Measurements from ENCODE around the gene DNAAF1.
"Not testable (repeated sequence)": the region's sequence is repeated elsewhere in the genome, so short reads cannot be mapped to it uniquely, and the experiment has no call there.

Gene DNAAF1

DNA sequence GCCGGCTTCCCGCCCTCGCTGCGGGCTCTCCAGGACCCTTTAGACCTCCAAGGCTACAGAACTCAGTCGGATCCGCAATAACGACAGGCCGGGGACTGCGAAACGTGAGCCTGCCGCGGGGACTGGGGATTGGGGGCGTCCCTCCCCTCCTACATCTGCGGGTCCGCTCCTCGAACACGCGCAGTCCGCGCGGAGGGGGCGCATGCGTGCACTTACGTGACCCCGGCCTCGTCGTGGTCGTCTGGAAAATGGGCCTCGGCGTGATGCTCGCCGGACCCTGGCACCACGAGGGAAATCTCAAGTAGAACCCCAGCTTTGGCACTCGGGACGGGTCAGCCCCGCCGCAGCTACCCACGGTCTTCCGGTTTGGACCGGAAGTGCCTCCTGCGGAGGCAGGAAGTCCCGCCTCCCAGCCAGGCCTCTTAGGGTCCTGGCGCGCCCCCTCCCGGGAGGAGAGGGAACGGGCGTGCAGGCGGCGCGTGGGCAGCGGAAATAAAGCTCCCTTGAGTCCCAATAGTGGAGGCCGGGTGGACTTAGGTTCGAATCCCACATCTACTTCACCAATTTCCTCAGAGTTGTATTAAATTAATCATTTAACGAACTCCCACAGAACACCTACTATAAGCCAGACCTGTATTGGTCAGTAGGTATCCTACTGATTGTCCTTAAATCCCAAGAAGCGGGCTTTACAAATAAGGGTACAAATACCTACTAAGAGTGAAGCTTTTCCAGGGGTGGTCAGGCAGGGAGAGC, 41.8 kb downstream of the DNAAF1 start, which contains the start of gene TAF1C:
Gene TAF1C (minus strand): TSS at position 373 of the 753 bp plus-strand sequence. CDS start 2,069 bp downstream, outside the sequence.
- DNase-seq: peak; percentile 83

DNA sequence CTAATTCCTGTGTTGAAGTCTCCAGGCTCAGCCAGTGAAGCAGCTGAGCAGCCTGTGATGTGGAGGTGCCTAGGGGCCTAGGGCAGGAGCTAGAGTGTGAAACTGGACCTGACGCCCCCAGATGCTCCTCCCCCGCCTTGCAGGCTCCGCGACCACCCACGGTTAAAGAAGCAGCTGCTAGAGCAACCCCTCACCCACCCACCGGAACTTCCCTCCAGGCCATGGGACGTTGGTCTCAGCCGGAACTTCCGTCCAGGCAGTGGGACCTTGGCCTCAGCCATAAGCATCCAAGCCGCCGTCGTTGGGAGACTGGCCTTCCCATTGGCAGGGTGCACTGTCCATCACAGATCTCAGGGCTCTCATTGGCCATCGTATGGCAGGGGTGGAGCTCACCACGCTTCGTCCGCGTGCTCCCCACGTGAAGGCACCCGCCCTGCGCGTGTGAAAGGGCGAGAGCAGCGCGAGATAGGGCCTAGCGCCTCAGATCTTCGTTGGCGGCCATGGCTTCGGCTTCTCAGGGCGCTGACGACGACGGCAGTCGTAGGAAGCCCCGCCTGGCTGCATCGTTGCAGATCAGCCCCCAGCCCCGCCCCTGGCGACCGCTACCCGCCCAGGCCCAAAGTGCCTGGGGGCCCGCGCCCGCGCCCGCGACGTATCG, 45.8 kb downstream of the DNAAF1 start, which contains the start of gene ADAD2:
Gene ADAD2 (plus strand): TSS at position 427 of the 658 bp plus-strand sequence. CDS start 74 bp downstream, at position 501.
- no peak for DNase-seq

DNA sequence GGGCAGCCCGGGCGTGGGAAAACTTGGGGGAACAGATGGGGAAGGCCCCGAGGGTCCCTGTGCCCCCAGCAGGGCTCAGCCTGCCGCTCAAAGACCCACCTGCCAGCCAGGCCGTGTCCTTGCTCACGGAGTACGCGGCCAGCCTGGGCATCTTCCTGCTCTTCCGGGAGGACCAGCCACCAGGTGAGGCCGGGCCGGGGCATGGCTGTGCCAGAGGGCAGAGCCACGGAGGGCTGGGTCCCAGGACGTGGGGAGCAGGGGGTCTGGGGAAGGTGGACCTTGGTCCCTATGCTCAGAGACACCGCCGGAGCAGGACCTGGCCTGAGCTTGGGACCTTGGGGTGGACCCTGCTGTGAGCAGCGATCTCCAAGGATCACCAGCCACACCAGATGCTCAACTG, 46.4 kb downstream of the DNAAF1 start:
- DNase-seq: no peak

DNA sequence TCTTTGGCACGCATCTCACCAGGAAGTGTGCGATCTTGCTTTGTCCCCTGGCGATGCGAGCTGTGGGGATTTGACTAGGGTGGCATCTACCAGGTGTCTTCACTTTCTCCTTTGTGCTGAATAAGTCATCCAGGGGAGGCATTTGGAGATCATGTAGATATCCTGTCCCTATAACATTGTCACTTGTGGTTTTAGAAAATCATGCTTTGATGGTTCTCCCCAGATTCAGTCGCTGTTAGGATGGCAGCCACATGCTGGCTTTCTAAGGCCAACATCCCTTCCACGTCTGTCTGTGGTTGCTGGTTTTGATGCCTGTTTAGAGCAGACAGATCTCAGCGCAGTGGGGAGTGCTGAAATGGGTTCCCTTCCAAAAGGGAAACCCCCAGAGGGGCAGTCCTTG, 48.4 kb downstream of the DNAAF1 start:
- DNase-seq: no peak

DNA sequence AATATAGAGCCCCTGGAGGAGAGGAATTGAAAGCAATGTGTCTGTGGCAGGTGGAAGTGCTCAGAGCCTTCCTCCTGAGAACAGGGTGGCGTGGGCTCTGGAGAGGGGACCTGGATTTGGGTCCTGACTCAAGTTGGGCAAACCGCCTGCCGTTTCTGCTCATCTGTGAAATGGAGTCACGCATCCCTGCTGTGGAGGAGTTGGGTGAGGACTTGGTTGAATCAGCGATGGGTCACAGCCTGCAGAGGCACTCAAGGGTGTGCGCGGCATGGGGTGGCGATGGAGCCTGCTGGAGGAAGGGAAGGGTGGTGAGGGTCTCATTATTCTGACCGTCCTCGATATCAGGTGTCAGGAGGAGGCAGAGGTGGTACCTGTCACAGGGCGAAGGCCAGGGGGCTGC, 48.9 kb downstream of the DNAAF1 start:
- DNase-seq: no peak

DNA sequence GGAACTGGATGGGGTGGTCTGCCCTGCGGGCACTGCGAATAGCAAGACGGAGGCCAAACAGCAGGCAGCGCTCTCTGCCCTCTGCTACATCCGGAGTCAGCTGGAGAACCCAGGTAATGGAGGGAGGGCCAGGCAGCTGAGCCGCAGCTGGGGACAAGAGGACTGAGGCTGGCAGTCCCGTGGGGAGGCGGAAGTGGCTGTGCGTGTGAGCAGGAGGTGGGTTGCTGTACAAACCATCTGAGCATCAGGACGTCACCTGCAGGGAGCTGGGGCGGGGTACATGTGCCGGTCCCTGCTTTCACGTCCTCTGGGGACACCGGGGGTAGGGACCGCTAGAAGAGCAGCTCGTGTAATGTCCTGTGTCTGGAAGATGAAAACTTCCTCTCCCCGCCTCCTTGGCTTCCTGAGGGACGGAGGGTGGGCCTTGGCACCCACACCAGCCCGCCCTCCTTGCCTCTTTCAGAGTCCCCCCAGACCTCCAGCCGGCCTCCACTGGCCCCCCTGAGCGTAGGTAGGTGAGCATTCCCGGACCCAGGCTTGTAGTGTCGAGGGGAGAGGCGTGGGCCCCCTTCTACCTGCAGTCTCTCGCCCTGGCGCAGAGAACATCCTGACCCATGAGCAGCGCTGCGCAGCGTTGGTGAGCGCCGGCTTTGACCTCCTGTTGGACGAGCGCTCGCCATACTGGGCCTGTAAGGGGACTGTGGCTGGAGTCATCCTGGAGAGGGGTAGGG, 49.5 kb downstream of the DNAAF1 start:
- no peak for DNase-seq

DNA sequence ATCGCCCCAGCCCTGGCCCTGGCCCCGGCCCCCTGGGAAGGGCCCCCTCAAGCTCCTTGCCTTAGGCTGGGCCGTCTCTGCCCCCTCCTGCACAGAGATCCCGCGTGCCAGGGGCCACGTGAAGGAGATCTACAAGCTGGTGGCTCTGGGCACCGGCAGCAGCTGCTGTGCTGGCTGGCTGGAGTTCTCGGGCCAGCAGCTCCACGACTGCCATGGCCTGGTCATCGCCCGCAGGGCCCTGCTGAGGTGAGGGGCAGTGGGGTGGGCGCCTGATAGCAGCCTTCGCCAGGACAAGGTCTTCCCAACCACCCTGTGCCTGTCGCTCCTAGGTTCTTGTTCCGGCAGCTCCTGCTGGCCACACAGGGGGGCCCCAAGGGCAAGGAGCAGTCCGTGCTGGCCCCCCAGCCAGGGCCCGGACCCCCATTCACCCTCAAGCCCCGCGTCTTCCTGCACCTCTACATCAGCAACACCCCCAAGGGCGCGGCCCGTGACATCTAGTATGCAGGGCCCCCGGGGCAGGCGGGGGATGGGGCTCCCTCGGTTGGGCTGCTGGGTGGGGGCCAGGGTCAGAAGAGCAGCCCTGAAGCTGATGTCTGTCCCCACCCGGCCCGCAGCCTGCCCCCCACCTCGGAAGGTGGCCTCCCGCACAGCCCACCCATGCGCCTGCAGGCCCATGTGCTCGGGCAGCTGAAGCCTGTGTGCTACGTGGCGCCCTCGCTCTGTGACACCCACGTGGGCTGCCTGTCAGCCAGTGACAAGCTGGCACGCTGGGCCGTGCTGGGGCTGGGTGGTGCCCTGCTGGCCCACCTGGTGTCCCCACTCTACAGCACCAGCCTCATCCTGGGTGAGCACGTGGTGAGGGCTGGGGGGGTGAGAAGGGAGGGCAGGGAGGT, 50.3 kb downstream of the DNAAF1 start:
- DNase-seq: no peak

DNA sequence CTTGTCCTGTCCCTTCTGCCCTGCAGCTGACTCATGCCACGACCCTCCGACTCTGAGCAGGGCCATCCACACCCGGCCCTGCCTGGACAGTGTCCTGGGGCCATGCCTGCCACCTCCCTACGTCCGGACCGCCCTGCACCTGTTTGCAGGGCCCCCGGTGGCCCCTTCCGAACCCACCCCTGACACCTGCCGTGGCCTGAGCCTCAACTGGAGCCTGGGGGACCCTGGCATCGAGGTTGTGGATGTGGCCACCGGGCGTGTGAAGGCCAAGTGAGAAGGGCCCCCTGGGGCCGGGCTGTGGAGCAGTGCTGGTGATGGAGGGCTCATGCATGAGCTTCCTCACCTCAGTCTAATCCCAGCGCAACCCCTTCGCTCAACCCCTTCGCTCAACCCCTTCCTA, 51.0 kb downstream of the DNAAF1 start:
- no peak for DNase-seq

DNA sequence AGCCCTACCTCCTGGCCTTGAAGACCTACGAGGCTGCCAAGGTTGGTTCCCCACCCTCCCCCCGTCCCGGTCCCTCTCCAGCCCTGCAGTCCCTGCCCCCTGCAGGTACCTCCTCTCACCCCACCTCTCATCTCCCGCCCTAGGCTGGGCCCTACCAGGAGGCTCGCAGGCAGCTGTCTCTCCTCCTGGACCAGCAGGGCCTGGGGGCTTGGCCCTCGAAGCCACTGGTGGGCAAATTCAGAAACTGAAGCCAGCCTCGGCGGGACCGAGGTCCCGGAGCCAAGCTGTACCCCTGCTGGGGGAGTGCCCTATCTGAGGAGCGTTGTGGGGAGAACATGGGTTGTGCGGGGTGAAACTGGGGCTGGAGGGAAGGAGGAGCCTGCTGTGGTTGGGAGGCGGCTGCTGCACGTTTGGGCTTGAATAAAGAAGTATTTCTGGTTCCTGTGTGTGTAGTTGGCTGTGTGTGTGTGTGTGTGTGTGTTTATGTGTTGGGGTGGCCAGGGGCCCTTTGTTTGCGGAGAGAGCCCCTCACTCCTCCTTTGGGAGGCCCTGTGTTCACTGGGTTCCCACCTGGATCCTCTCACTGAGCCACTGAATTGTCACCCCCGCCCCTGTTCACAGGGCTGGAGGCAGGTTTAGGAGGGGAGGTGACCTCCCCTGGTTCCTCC, 51.8 kb downstream of the DNAAF1 start:
- DNase-seq: no peak

DNA sequence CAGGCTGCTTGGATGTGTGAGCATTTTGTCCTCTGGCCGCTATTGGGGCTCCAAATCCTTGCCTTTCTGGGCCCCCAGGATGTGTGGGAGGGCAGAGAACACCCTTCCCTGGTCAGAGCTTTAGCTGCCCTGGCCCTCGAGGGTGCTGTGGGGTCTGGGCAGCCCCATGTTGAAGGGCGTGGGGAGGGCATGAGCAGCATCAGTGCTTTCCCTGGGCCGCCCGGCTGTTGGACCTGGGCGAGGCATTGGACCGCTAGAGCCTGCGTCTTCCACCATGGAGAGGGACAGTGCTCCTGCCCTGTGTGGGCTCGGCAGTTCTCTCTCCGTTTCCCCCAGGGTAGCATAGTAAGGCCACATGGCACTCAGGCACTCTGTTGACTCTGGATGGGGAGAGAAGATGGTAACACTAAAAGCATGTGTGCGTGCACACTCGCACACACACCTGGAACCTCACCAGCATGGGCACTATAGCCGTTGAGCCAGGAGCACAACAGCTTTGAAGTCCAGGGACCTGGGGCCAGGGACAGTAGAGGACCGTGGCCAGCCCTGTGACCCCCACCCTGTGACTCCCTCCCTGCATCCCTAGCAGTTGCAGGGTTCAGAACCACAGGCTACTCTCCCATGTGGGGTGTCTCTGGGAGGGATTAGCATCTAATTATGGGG, 52.5 kb downstream of the DNAAF1 start:
- no peak for DNase-seq

DNA sequence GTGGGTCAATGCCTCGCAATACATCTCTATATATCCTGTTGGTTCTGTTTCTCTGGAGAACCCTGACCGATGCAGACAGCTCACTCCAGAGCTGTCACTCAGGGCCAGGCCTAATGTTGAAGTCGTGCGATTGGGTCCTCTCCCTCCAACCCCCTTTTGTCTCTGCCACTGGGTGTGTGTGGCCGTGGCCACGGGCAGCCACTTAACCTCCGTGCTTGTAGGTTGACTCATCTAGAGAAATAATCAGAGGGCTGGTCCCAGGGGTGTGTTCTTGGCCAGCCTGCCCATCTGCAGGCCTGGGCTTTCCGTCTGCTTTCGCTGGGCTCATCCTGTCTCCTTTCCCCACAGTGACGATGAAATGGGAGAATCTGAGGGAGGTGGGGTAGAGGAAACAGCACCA, 53.3 kb downstream of the DNAAF1 start:
- no peak for DNase-seq

DNA sequence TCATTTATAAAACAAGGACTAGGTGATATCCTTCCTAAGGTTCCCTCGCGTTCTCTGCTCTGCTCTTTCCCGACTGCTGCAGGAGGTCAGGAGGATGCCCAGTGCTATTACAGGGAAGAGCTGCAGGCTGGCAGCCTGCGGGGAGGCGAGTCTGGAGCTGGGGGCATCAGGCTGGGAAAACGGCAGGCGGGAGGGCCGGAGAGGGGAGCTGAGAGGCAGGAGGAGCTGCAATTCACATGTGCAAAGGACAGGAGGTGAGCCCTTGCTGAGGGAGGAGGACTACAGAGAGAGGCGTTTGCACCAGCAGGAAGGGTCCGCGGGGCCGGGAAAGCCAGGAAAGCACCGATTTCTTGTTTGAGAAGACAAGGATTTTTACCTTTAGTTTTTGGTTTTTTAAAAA, 54.0 kb downstream of the DNAAF1 start:
- DNase-seq: no peak

DNA sequence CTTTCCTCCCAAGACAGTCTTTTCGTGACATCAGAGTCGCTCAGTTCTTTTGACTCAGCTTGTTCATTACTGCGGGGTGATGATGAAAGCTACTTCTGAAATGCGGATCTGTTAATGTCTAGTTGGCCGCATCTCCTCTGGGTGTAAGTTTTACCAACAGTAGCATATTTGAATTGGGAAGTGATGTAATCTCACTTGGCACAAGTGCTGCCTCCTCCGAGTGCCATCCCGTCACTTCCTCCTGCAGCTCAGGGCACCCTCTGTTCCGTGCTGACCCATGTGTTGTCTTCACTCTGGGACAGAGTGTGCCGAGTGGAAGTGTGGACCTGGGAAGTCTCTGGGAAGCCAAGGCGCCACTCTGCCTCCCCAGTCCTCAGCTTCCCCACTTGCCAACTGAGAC, 54.8 kb downstream of the DNAAF1 start:
- no peak for DNase-seq

DNA sequence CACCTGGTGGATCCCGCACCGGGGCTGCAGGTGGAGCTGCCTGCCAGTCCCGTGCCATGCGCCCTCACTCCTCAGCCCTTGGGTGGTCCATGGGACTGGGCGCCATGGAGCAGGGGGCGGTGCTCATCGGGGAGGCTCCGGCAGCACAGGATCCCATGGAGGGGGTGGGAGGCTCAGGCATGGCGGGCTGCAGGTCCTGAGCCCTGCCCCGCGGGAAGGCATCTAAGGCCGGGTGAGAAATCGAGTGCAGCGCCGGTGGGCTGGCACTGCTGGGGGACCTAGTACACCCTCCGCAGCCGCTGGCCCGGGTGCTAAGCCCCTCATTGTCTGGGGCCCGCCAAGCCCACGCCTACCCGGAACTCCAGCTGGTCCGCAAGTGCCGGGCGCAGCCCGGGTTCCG, 59.4 kb downstream of the DNAAF1 start:
- DNase-seq: not testable (repeated sequence)

DNA sequence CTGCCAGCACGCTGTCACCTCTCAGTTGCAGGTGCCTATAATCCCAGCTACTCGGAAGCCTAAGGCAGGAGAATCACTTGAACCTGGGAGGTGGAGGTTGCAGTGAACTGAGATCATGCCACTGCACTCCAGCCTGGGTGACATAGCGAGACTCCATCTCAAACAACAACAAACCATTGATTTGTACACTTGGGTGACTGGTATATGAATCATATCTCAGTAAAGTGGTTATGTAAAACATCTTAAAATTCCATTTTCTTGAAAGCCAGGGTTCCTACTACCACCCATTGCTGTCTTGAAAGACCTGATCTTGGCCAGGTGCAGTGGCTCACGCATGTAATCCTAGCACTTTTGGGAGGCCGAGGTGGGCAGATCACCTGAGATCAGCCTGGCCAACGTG, 60.0 kb downstream of the DNAAF1 start:
- DNase-seq: not testable (repeated sequence)

DNA sequence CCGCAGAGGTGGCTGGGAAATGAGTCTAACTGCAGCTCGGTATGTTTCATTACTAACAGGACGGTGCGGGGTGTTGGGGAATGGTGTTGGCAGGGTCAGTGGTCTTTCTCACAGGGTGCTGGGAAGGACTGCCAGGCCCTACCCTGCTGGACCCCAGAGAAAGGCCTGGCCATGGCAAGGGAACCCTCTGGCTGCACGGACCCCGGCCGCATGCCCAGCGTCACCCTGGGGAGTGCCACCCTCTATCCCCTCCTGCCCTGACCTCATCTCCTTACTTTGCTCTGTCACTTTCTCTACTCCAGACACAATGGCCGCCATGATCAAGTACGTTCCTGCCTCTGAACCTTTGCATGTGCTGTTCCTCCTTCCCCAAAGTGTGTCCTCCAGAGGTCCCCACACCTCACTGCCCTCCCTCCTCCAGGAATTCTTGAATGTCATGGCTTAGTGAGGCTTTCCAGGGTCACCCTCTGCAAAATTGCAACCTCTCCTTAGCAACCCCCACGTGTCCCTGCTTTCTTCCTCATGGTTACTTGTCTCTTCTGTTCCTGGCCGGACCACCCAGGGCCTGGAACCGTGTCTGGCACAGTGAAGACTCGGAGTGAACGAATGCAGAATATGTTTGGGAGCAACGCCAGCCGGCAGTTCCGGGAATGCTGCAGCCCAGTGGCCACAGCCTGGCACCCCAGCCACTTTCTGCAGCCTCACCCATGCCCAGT, 61.0 kb downstream of the DNAAF1 start:
- no peak for DNase-seq

DNA sequence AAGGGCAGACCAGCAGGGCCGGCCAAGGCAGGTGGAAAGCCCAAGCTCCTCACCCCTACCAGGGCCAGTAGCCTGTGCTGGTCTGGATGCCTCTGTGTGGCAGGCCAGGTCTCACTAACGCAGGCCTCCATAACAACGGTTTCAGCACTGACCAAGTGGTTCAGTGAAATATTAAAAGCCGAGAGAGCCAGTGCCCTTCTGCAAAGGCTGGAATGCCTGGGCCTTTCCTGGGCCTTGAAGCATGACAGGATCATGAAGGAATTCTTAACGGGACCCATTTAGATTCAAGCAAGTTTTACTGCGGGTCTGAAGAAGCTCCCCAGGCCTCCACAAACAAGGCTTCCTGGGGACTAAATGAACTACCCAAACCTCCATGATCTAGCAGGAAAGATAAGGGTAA, 62.1 kb downstream of the DNAAF1 start:
- DNase-seq: no peak

DNA sequence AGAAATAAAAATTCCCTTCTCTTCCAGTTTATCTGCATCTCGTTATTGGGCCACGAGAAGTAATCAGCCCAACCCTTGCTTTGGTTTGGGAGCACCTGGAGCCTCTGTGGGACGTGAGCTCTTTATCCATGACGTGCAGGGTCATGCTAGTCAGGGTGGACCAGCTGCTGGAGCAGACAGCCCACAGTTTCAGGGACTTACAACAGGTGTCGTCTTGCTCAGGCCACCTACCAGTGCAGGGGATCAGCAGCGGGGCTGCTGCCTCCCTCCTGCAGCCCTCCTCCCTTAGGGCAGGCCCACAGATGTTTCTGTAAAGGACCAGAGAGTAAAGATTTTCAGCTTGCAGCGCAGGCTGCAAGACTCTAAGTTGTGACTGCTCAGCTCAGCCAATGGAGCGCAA, 62.8 kb downstream of the DNAAF1 start:
- DNase-seq: no peak

DNA sequence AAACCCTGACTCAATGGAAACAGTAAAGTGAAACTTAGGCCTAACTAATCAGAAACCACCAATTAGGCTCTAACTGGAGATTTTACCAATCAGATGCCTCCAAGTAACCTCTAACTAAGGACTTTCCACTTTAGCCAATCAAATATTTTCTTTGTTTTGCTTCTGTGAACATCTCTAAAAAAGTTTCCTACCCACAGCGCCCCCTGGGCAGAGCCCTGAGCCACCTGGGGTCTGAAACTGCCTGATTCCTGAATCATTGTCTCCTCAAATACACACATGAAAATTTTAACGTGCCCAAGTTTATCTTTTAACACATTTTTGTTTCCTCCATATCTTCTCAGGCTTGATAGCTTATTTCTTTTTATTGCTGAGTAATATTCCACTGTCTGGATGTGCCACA, 64.9 kb downstream of the DNAAF1 start:
- no peak for DNase-seq

DNA sequence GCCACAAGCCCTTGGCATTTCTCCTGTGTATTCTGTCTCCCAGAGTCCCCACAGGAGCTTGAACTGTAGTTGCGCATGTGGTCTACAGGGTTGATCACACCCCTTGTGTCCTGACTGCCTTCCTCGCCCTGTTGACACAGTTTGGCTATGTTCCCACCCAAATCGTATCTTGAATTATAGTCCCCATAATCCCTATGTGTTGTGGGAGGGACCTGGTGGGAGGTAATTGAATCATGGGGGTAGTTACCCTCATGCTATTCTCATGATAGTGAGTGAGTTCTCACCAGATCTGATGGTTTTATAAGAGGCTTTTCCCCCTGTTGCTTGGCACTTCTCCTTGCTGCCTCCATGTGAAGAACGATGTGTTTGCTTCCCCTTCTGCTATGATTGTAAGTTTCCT, 67.0 kb downstream of the DNAAF1 start:
- DNase-seq: no peak

DNA sequence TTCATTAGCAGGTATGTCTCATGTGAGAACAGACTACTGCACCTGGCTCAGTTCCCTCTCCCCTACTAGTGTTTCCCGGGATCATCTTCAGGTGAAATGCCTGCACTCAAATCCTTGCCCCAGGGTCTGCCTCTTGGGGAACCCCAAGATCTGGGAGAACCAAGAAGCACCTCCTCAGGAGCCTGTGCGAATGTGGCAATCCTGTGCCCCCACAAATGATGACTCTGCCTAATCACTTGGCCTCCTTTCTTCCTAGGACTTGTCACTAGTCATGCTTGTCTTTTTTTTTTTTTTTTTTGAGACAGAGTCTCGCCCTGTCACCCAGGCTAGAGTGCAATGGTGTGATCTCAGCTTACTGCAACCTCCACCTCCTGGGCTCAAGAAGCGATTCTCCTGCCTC, 67.5 kb downstream of the DNAAF1 start:
- DNase-seq: no peak

Measured in amniotic stem cell (primary cell).